ENCODE data around the gene NID2.
A peak's percentile ranks its signal among the peaks of the same experiment; 100 is the strongest.

The NID2 gene

GRCh38 chr14:52068615-52069306 lies at the start of gene NID2:
Gene NID2, minus strand, starts transcription at chr14:52069059. Its CDS starts 65 bp downstream, at chr14:52068994.
- Histone ChIP-seq H3K9me3 (ENCODE audit: control insufficient read depth in 2 of 2, low read length in 2 of 2) (no peaks in the 10 kb centered on the region), H3K4me1 (ENCODE audit: control insufficient read depth in 2 of 2, insufficient read depth in 2 of 2, low read length in 2 of 2) (peaks cover 16 to 18% of the 10 kb centered on the region in 2 donors), H3K27ac (ENCODE audit: low read depth in 2 of 2, low read length in 2 of 2) (peak within 1 kb of the TSS; percentile 20 to 74), H3K4me3 (ENCODE audit: low read length in 2 of 2) (peak within 1 kb of the TSS; percentile 73 to 81), H3K27me3 (ENCODE audit: control insufficient read depth in 2 of 2, insufficient read depth in 2 of 2, low read length in 2 of 2) (peaks cover 0 to 3% of the 10 kb centered on the region in 2 donors), H3K36me3 (ENCODE audit: control insufficient read depth in 2 of 2, insufficient read depth in 2 of 2, low read length in 2 of 2) (no peaks in the 10 kb centered on the region), H3K9ac (ENCODE audit: low read depth in 1 of 2, low read length in 2 of 2) (peak within 1 kb of the TSS; percentile 54 to 67)

DNA sequence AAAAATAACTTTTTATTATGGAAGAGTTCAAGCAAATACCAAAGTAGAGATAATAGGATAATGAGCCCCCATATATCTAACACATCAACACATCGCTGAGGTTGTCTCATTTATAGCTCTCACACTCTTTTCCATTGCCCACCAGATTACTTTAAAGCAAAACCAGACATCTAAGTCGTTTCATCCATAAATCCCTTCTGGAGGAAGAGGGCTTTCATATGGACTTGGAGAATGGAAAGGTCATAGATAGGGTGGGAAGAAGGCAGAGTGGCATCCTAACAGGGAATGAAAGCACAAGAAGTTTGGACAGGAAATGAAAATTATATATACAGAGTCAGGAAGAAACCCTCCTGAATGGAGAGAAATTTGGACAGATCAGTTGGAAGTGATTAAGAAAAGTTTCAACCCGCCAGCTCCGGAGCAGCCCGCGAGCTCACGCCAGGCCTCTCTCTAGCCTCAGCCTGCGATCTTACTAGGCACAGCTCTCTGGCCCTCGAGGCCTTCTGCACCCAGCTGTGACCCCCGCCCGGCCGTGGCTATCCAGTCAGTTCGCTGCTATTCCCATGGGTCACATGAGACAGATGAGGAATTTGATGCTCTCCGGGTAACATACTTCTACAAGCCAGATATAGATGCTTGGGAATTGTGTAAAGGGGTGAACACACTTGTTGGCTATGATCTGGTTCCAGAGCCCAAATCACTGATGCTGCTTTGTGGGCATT lies 48.4 kb upstream of the NID2 start:
- H3K4me1 ChIP-seq (ENCODE audit: control insufficient read depth in 2 of 2, insufficient read depth in 2 of 2, low read length in 2 of 2) = no peaks in the 10 kb centered on the region
- no peak overlapping the region for H3K4me3 ChIP-seq (ENCODE audit: low read length in 2 of 2)
- no peaks in the 10 kb centered on the region for H3K36me3 ChIP-seq (ENCODE audit: control insufficient read depth in 2 of 2, insufficient read depth in 2 of 2, low read length in 2 of 2)
- no peak overlapping the region for H3K27ac ChIP-seq (ENCODE audit: low read depth in 2 of 2, low read length in 2 of 2)
- no peaks in the 10 kb centered on the region for H3K27me3 ChIP-seq (ENCODE audit: control insufficient read depth in 2 of 2, insufficient read depth in 2 of 2, low read length in 2 of 2)
- H3K9me3 ChIP-seq (ENCODE audit: control insufficient read depth in 2 of 2, low read length in 2 of 2) = no peaks in the 10 kb centered on the region
- no peak overlapping the region for H3K9ac ChIP-seq (ENCODE audit: low read depth in 1 of 2, low read length in 2 of 2)

GRCh38 chr14:52115286-52115685 lies 46.4 kb upstream of the NID2 start:
- Histone ChIP-seq H3K9ac (ENCODE audit: low read depth in 1 of 2, low read length in 2 of 2) (no peak overlapping the region), H3K27me3 (ENCODE audit: control insufficient read depth in 2 of 2, insufficient read depth in 2 of 2, low read length in 2 of 2) (no peaks in the 10 kb centered on the region), H3K9me3 (ENCODE audit: control insufficient read depth in 2 of 2, low read length in 2 of 2) (no peaks in the 10 kb centered on the region), H3K4me1 (ENCODE audit: control insufficient read depth in 2 of 2, insufficient read depth in 2 of 2, low read length in 2 of 2) (no peaks in the 10 kb centered on the region), H3K36me3 (ENCODE audit: control insufficient read depth in 2 of 2, insufficient read depth in 2 of 2, low read length in 2 of 2) (no peaks in the 10 kb centered on the region), H3K4me3 (ENCODE audit: low read length in 2 of 2) (no peak overlapping the region), H3K27ac (ENCODE audit: low read depth in 2 of 2, low read length in 2 of 2) (no peak overlapping the region)

GRCh38 chr14:52112336-52113018 lies 43.6 kb upstream of the NID2 start:
- no peaks in the 10 kb centered on the region for H3K9me3 ChIP-seq (ENCODE audit: control insufficient read depth in 2 of 2, low read length in 2 of 2)
- H3K9ac ChIP-seq (ENCODE audit: low read depth in 1 of 2, low read length in 2 of 2) = no peak overlapping the region
- H3K36me3 ChIP-seq (ENCODE audit: control insufficient read depth in 2 of 2, insufficient read depth in 2 of 2, low read length in 2 of 2) = no peaks in the 10 kb centered on the region
- no peak overlapping the region for H3K27ac ChIP-seq (ENCODE audit: low read depth in 2 of 2, low read length in 2 of 2)
- no peaks in the 10 kb centered on the region for H3K4me1 ChIP-seq (ENCODE audit: control insufficient read depth in 2 of 2, insufficient read depth in 2 of 2, low read length in 2 of 2)
- no peak overlapping the region for H3K4me3 ChIP-seq (ENCODE audit: low read length in 2 of 2)
- H3K27me3 ChIP-seq (ENCODE audit: control insufficient read depth in 2 of 2, insufficient read depth in 2 of 2, low read length in 2 of 2) = peaks cover 0 to 2% of the 10 kb centered on the region in 2 donors

DNA sequence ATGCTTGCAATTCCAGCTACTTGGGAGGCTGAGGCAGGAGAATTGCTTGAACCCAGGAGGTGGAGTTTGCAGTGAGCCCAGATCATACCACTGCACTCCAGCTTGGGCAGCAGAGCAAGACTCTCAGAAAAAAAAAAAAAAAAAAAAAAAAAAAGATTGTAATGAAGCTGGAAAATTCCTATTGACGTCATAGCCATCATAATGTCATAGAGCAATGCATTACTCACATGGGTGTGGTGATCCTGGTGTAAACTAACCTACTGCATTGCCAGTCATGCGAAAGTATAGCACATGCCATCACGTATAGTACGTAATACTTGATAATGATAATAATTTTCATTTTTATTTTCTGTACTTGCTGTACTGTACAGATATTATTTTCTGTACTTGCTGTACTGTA lies 42.7 kb upstream of the NID2 start:
- H3K27ac ChIP-seq (ENCODE audit: low read depth in 2 of 2, low read length in 2 of 2) = no peak overlapping the region
- peaks cover 0 to 2% of the 10 kb centered on the region in 2 donors for H3K27me3 ChIP-seq (ENCODE audit: control insufficient read depth in 2 of 2, insufficient read depth in 2 of 2, low read length in 2 of 2)
- no peaks in the 10 kb centered on the region for H3K9me3 ChIP-seq (ENCODE audit: control insufficient read depth in 2 of 2, low read length in 2 of 2)
- no peak overlapping the region for H3K9ac ChIP-seq (ENCODE audit: low read depth in 1 of 2, low read length in 2 of 2)
- H3K4me1 ChIP-seq (ENCODE audit: control insufficient read depth in 2 of 2, insufficient read depth in 2 of 2, low read length in 2 of 2) = peaks cover under 1 to 3% of the 10 kb centered on the region in 2 donors
- no peaks in the 10 kb centered on the region for H3K36me3 ChIP-seq (ENCODE audit: control insufficient read depth in 2 of 2, insufficient read depth in 2 of 2, low read length in 2 of 2)
- no peak overlapping the region for H3K4me3 ChIP-seq (ENCODE audit: low read length in 2 of 2)

- no peak overlapping the region for H3K9ac ChIP-seq (ENCODE audit: low read depth in 1 of 2, low read length in 2 of 2)
- H3K36me3 ChIP-seq (ENCODE audit: control insufficient read depth in 2 of 2, insufficient read depth in 2 of 2, low read length in 2 of 2) = no peaks in the 10 kb centered on the region
- peaks cover 3% of the 10 kb centered on the region in 2 donors for H3K4me1 ChIP-seq (ENCODE audit: control insufficient read depth in 2 of 2, insufficient read depth in 2 of 2, low read length in 2 of 2)
- H3K27me3 ChIP-seq (ENCODE audit: control insufficient read depth in 2 of 2, insufficient read depth in 2 of 2, low read length in 2 of 2) = peaks cover 0 to 2% of the 10 kb centered on the region in 2 donors
- H3K9me3 ChIP-seq (ENCODE audit: control insufficient read depth in 2 of 2, low read length in 2 of 2) = no peaks in the 10 kb centered on the region
- H3K27ac ChIP-seq (ENCODE audit: low read depth in 2 of 2, low read length in 2 of 2) = no peak overlapping the region
- H3K4me3 ChIP-seq (ENCODE audit: low read length in 2 of 2) = no peak overlapping the region
These were observed 41.7 kb upstream of the NID2 start for GRCh38 chr14:52110441-52111086.

DNA sequence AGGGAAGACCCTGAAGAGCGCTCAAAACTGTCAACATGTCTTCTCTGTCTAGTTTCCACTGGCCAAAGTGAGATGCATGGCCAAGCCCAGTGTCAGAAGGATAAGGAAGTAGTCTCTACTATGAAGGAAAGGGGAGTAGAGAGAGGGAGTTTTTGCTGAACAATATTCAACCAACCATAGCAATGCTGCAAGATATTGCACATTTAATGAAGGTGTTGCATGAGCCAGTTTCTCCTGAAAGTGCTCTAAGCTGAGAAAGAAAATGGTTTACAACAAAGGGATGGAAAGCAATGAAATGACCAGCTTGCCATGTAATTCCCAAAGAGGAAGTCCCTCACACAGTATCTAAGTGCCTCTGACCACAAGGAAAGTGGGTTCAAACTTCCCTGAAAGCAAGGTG lies 40.0 kb upstream of the NID2 start:
- peaks cover 0 to 2% of the 10 kb centered on the region in 2 donors for H3K27me3 ChIP-seq (ENCODE audit: control insufficient read depth in 2 of 2, insufficient read depth in 2 of 2, low read length in 2 of 2)
- no peak overlapping the region for H3K27ac ChIP-seq (ENCODE audit: low read depth in 2 of 2, low read length in 2 of 2)
- no peak overlapping the region for H3K9ac ChIP-seq (ENCODE audit: low read depth in 1 of 2, low read length in 2 of 2)
- H3K4me3 ChIP-seq (ENCODE audit: low read length in 2 of 2) = no peak overlapping the region
- H3K9me3 ChIP-seq (ENCODE audit: control insufficient read depth in 2 of 2, low read length in 2 of 2) = no peaks in the 10 kb centered on the region
- peaks cover 3% of the 10 kb centered on the region in 2 donors for H3K4me1 ChIP-seq (ENCODE audit: control insufficient read depth in 2 of 2, insufficient read depth in 2 of 2, low read length in 2 of 2)
- no peaks in the 10 kb centered on the region for H3K36me3 ChIP-seq (ENCODE audit: control insufficient read depth in 2 of 2, insufficient read depth in 2 of 2, low read length in 2 of 2)

GRCh38 chr14:52106840-52107239 lies 38.0 kb upstream of the NID2 start:
- Histone ChIP-seq H3K36me3 (ENCODE audit: control insufficient read depth in 2 of 2, insufficient read depth in 2 of 2, low read length in 2 of 2) (no peaks in the 10 kb centered on the region), H3K4me1 (ENCODE audit: control insufficient read depth in 2 of 2, insufficient read depth in 2 of 2, low read length in 2 of 2) (peaks cover 3% of the 10 kb centered on the region in 2 donors), H3K9ac (ENCODE audit: low read depth in 1 of 2, low read length in 2 of 2) (no peak overlapping the region), H3K4me3 (ENCODE audit: low read length in 2 of 2) (peak overlapping the region in 1 of 2 donors; percentile 32), H3K27ac (ENCODE audit: low read depth in 2 of 2, low read length in 2 of 2) (peak overlapping the region; percentile 16 to 18), H3K9me3 (ENCODE audit: control insufficient read depth in 2 of 2, low read length in 2 of 2) (no peaks in the 10 kb centered on the region), H3K27me3 (ENCODE audit: control insufficient read depth in 2 of 2, insufficient read depth in 2 of 2, low read length in 2 of 2) (peaks cover 0 to 2% of the 10 kb centered on the region in 2 donors)

GRCh38 chr14:52103416-52103815 lies 34.6 kb upstream of the NID2 start:
- Histone ChIP-seq H3K4me1 (ENCODE audit: control insufficient read depth in 2 of 2, insufficient read depth in 2 of 2, low read length in 2 of 2) (peaks cover 3% of the 10 kb centered on the region in 2 donors), H3K36me3 (ENCODE audit: control insufficient read depth in 2 of 2, insufficient read depth in 2 of 2, low read length in 2 of 2) (no peaks in the 10 kb centered on the region), H3K27ac (ENCODE audit: low read depth in 2 of 2, low read length in 2 of 2) (no peak overlapping the region), H3K9ac (ENCODE audit: low read depth in 1 of 2, low read length in 2 of 2) (no peak overlapping the region), H3K27me3 (ENCODE audit: control insufficient read depth in 2 of 2, insufficient read depth in 2 of 2, low read length in 2 of 2) (no peaks in the 10 kb centered on the region), H3K4me3 (ENCODE audit: low read length in 2 of 2) (no peak overlapping the region), H3K9me3 (ENCODE audit: control insufficient read depth in 2 of 2, low read length in 2 of 2) (no peaks in the 10 kb centered on the region)
